ENCODE measurements around the gene NTF4. TPM values are rescaled to one million over a fixed set of nuclear protein-coding genes. Genes with fewer than 3 reads are reported as not detected.

NTF4 gene
- total and polyA plus RNA-seq, 2 of the 4 experiments (the other 2 are of a cell fraction): 0.09 to 0.18 TPM

DNA sequence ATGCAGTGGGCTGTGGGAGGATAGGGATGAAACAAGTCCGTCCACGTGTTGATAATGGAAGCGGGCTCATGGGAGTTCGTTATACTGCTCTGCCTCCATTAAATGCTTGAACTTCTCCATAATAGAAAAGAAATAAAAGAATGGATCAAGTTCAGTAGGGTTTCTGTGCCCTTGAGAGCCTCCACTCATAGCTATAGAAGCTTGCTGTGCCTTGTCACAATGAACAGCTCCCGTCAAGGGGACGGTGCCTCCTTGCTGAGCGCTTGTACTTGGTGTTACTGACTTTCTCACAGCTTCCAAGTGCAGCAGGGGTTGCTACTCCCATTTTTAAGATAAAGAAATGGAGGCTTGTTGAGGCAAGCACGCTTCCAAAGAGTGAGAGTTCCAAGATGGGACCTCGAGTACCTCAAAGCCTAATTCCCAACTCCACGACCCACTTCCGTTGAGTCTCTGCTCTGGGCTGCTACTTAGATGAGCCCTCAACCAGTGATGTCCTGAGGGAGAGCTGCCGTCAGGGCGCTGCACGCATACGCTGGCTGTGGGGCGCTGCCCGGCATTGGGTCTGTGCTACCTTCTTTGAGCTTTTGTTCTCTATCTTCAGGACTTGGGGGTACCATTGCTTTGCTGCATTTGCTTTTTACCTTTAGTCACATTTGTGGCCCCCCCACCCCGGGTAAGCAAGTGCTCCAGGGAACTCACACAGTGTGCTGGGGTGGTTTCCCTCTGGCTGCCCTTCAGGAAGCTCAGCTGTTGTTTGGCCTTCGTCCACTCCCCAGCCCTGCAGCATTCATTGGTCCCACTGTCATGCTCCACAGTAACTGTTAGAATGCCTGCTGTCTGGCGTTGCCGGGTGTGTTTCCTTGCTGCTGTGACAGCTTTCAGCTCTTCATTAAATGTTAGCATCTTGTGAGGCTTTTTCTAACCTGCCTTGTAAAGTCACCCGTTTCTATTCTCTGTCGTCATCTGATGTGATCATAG lies 30.2 kb upstream of the NTF4 start:
- ChIA-PET POLR2A (ENCODE audit: unreplicated experiment) (interaction anchor here (0.5 kb wide), 1 partner anchor 8 kb away, joined by 5 read pairs; no protein-coding TSS in a partner anchor), CTCF (no interaction called here)
- dilution Hi-C loops (cut with HindIII; ENCODE audit: low sequenced_read_pairs, unreplicated experiment) (no loop called here), in situ Hi-C loops (cut with MboI; ENCODE audit: low sequenced_read_pairs) (loop anchor here (5.0 kb wide), 1 partner anchor 108 kb away; no protein-coding TSS in a partner anchor), intact Hi-C loops (cut with micrococcal nuclease) (no loop called here)
- Histone ChIP-seq H3K4me2 (ENCODE audit: low read depth, low read length) (no peak overlapping the region), H3K4me1 (ENCODE audit: control insufficient read depth, insufficient read depth, low read length) (no peaks in the 10 kb centered on the region), H3K23ac (ENCODE audit: low read depth, low read length) (no peak overlapping the region), H2AK5ac (ENCODE audit: low read depth, low read length) (no peak overlapping the region), H2BK5ac (ENCODE audit: low read depth, low read length, poor library complexity, severe bottlenecking) (no peak overlapping the region), H3K9me1 (ENCODE audit: insufficient read depth, low read length) (no peaks in the 10 kb centered on the region), H2AK9ac (replicated peaks; ENCODE audit: low read depth, low read length, poor library complexity) (no peak overlapping the region), H3K4me3 (ENCODE audit: insufficient read depth, low read depth, low read length) (no peak overlapping the region), H2BK120ac (ENCODE audit: low read depth, low read length) (no peak overlapping the region), H3K27ac (ENCODE audit: insufficient read depth, low read length) (no peak overlapping the region), H2AFZ (replicated peaks; ENCODE audit: low read length, poor library complexity) (no peak overlapping the region), H3K14ac (replicated peaks; ENCODE audit: low read depth, low read length) (no peak overlapping the region), H3K18ac (ENCODE audit: low read depth, low read length) (no peak overlapping the region), H3K9ac (ENCODE audit: low read depth, low read length) (no peak overlapping the region), H3K4ac (ENCODE audit: low read depth, low read length) (no peak overlapping the region), H4K91ac (ENCODE audit: insufficient read depth, low read depth, low read length) (no peak overlapping the region), H2BK20ac (ENCODE audit: low read depth, low read length) (no peak overlapping the region), H2BK15ac (ENCODE audit: low read depth, low read length) (no peak overlapping the region), H3K27me3 (ENCODE audit: control insufficient read depth, insufficient read depth, low read length) (no peaks in the 10 kb centered on the region), H4K8ac (ENCODE audit: low read depth in 2 of 2, low read length in 2 of 2) (no peak overlapping the region; a peak in 1 of 4 replicates), H4K5ac (ENCODE audit: low read depth, low read length) (no peak overlapping the region), H3K79me1 (ENCODE audit: low read depth in 1 of 2, low read length in 2 of 2) (peaks cover 49 to 68% of the 10 kb centered on the region in 2 experiments), H3K56ac (ENCODE audit: extremely low read depth, insufficient read depth, low read length) (no peak overlapping the region), H3K9me3 (ENCODE audit: control insufficient read depth, insufficient read depth, low read length) (no peaks in the 10 kb centered on the region), H4K20me1 (ENCODE audit: insufficient read depth, low read length) (peaks cover 80% of the 10 kb centered on the region), H3K36me3 (ENCODE audit: control insufficient read depth, insufficient read depth, low read length) (peaks cover 76% of the 10 kb centered on the region)
- DNase-seq: no peak
- ATAC-seq (ENCODE audit: low read depth): no peak
- BruUV-seq (replicated peaks): no TSS peak
- 82% methylated on average over 12 of the region's 23 CpGs; no CpG with 5 or more reads in 1 of the 2 experiments for WGBS, 2 experiments (ENCODE audit: extremely low coverage in 2 of 2, insufficient read length in 1 of 2)
- TF ChIP-seq CHD1 (IDR thresholded peaks at IDR 0.05; ENCODE audit: low read depth, low read length) (no peak), RAD21 (IDR thresholded peaks at IDR 0.05; ENCODE audit: low read length) (no peak), RCOR1 (IDR thresholded peaks at IDR 0.05; ENCODE audit: insufficient replicate concordance, low read length) (no peak), RFX5 (IDR thresholded peaks at IDR 0.05; ENCODE audit: low read depth, low read length) (no peak), BHLHE40 (IDR thresholded peaks at IDR 0.05; ENCODE audit: low read depth, low read length) (no peak), CEBPB (IDR thresholded peaks at IDR 0.05; ENCODE audit: low read depth, low read length) (no peak), FOS (IDR thresholded peaks at IDR 0.05; ENCODE audit: low read depth, low read length) (no peak), MAFK (IDR thresholded peaks at IDR 0.05; ENCODE audit: low read depth, low read length) (no peak), POLR2A (IDR thresholded peaks at IDR 0.05; ENCODE audit: low read depth, low read length) (no peak), MAZ (IDR thresholded peaks at IDR 0.05; ENCODE audit: borderline replicate concordance, low read depth, low read length) (no peak), MXI1 (IDR thresholded peaks at IDR 0.05; ENCODE audit: borderline replicate concordance, low read depth, low read length) (no peak)
- TF ChIP-seq, protein P1, sequence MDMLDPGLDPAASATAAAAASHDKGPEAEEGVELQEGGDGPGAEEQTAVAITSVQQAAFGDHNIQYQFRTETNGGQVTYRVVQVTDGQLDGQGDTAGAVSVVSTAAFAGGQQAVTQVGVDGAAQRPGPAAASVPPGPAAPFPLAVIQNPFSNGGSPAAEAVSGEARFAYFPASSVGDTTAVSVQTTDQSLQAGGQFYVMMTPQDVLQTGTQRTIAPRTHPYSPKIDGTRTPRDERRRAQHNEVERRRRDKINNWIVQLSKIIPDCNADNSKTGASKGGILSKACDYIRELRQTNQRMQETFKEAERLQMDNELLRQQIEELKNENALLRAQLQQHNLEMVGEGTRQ (IDR thresholded peaks at IDR 0.05; ENCODE audit: low read depth, low read length): no peak
- TF ChIP-seq, protein P2, sequence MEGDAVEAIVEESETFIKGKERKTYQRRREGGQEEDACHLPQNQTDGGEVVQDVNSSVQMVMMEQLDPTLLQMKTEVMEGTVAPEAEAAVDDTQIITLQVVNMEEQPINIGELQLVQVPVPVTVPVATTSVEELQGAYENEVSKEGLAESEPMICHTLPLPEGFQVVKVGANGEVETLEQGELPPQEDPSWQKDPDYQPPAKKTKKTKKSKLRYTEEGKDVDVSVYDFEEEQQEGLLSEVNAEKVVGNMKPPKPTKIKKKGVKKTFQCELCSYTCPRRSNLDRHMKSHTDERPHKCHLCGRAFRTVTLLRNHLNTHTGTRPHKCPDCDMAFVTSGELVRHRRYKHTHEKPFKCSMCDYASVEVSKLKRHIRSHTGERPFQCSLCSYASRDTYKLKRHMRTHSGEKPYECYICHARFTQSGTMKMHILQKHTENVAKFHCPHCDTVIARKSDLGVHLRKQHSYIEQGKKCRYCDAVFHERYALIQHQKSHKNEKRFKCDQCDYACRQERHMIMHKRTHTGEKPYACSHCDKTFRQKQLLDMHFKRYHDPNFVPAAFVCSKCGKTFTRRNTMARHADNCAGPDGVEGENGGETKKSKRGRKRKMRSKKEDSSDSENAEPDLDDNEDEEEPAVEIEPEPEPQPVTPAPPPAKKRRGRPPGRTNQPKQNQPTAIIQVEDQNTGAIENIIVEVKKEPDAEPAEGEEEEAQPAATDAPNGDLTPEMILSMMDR (conservative IDR thresholded peaks at IDR 0.05; ENCODE audit: low read depth, low read length): no peak
- TF ChIP-seq, protein P3, sequence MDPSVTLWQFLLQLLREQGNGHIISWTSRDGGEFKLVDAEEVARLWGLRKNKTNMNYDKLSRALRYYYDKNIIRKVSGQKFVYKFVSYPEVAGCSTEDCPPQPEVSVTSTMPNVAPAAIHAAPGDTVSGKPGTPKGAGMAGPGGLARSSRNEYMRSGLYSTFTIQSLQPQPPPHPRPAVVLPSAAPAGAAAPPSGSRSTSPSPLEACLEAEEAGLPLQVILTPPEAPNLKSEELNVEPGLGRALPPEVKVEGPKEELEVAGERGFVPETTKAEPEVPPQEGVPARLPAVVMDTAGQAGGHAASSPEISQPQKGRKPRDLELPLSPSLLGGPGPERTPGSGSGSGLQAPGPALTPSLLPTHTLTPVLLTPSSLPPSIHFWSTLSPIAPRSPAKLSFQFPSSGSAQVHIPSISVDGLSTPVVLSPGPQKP (IDR thresholded peaks at IDR 0.05; ENCODE audit: borderline replicate concordance, low read depth, low read length): no peak
